Breast epithelium (tissue), 3 donors: ENCODE data around the gene GIGYF2.

Experiments used
- POLR2AphosphoS5 ChIP-seq, 3 donors: sonication (generic); formaldehyde crosslinking; IDR thresholded peaks; one replicate each; pipeline ENCODE4 v1.6.1; 2017; ENCODE audit warnings: antibody characterized with exemption in 3 of 3
- TF ChIP-seq, protein P1 (sequence below), 3 donors: fragments of 450-650 bp; IDR thresholded peaks; one replicate each; pipeline ENCODE4 v1.5.1; 2016 to 2017; ENCODE audit warnings: antibody characterized with exemption in 3 of 3, mild to moderate bottlenecking in 3 of 3, moderate library complexity in 3 of 3

GRCh38 chr2:232675381-232675780 is 21.8 kb upstream of the GIGYF2 start:
- TF ChIP-seq, protein P1, sequence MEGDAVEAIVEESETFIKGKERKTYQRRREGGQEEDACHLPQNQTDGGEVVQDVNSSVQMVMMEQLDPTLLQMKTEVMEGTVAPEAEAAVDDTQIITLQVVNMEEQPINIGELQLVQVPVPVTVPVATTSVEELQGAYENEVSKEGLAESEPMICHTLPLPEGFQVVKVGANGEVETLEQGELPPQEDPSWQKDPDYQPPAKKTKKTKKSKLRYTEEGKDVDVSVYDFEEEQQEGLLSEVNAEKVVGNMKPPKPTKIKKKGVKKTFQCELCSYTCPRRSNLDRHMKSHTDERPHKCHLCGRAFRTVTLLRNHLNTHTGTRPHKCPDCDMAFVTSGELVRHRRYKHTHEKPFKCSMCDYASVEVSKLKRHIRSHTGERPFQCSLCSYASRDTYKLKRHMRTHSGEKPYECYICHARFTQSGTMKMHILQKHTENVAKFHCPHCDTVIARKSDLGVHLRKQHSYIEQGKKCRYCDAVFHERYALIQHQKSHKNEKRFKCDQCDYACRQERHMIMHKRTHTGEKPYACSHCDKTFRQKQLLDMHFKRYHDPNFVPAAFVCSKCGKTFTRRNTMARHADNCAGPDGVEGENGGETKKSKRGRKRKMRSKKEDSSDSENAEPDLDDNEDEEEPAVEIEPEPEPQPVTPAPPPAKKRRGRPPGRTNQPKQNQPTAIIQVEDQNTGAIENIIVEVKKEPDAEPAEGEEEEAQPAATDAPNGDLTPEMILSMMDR (IDR thresholded peaks at IDR 0.05) = no peak
- TF ChIP-seq POLR2AphosphoS5 (IDR thresholded peaks at IDR 0.05) = no peak
